ENCODE data around the gene GDF15. TPM values are rescaled to one million over a fixed set of nuclear protein-coding genes. Genes with fewer than 3 reads are reported as not detected.

The GDF15 gene
- total RNA-seq, 1 donor from 2014 or later = 95.0 TPM

GRCh38 chr19:18418483-18419194, 32.7 kb downstream of the GDF15 start:
- DNase-seq (ENCODE audit: low read depth, low spot score) = no peak

DNA sequence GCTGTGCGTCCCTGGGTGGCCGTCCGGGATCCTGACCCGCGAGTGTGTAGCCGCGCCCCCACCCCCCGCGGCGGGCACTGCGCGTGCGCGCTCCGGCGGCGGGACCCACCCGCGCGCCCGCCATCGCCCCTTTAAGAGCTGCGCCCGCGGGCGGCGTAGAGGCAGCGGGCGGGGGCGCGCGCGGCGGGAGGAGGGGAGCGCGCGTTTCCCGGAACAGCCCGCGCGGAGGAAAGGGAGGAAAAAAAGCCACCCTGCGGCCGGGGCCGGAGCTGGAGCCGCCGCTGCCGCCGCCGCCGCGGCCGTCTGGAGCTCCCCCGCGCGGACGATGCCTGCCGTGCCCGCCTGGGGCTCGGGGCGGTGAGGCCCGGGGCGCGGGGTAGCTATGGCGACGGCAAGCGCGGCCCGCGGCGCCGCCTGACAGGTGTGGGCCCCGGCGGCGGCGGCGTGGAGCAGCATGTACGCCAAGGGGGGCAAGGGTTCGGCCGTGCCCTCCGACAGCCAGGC, 33.3 kb downstream of the GDF15 start, which contains the start of gene SSBP4:
Gene SSBP4, plus strand, starts transcription at position 204 of the 504 bp plus-strand sequence. Its CDS starts 251 bp downstream, at position 455.
- DNase-seq (ENCODE audit: low read depth, low spot score) = no peak

- no peak for DNase-seq (ENCODE audit: low read depth, low spot score)
These were observed 33.9 kb downstream of the GDF15 start for GRCh38 chr19:18419699-18420460.

DNA sequence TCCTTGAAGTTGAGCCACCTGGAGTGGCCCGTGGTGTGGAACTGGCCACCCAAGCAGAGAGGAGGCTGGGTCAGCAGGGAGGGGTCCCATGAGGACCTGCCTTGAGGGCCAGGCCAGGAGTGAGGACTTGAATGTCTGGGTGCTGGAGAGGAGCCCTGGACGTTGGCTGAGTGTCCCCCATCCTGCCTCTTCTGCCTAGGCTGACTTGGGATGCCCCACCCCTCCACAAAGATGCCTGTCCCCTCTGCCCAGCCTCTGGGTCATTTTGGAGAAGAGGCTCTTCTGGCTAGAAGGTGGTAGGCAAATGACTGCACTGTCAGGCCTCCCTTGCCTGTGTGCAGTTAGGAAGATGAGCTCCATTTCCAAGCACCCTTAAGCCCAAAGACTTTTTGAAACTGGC, 35.0 kb downstream of the GDF15 start:
- DNase-seq (ENCODE audit: low read depth, low spot score) = no peak

DNA sequence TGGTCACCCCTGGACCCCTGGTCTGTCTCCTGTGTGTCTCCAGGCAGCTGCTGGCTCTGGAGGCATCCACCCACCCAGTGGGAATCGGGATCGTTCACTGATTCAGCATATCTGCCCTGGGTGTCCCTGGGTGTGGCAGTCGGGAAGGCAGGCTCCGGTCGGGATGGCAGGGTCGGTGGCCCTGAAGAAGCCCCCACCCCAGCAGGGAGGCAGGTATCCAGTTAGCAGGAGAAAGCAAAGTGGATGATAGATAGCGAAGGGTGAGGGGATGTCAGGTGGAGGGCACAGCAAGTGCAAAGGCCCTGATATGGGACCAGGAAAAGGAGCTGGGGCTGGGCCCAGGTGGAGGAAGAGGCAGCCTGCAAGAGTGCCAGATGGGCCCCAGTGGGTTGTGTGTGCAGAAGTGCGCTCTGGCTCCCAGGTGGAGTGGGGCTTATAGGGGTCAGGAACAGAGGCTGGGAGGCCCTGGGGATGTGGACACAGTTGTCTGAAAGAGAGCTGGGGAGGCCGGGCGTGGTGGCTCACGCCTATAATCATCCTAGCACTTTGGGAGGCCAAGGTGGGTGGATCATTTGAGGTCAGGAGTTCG, 35.5 kb downstream of the GDF15 start:
- DNase-seq (ENCODE audit: low read depth, low spot score) = no peak

- DNase-seq (ENCODE audit: low read depth, low spot score) = no peak
These were observed 36.7 kb downstream of the GDF15 start for GRCh38 chr19:18422530-18423191.

DNA sequence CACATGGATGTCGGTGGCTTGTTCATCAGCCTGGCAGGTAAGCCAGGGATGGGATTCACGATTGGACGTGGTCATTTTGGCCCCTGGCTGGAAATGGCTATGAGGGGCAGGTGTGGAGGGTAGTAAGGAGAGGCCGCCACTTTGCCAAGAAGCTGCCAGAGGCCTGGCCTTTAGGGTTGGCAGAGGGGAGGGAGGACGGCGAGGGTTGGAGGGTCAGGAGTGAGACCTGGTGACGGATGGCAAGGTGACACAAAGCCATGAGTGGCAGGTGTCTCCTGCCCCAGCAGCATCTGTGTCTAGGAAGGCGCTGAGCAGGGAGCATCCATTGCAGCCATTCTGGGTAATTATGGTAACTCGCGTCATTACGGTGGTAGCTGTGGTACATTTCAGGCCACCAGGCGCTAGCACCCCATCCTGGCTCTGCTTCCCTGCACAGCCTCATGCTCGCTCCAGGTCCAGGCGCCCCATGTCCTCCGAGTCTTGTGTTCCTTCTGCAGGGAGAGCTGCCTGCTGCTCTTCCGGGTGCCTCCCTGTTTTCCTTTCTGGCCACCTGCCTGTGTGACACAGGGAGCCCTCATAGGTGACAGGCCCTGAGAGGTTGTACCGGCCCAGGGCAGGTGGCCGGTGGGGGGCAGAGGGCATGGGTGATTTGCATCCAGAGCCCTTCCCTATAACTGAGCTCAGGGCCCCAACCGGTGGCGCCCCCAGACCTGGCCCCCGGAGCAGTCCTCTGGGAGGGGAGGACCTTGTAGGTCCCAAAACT, 37.5 kb downstream of the GDF15 start:
- no peak for DNase-seq (ENCODE audit: low read depth, low spot score)

- DNase-seq (ENCODE audit: low read depth, low spot score) = no peak
These were observed 38.3 kb downstream of the GDF15 start for GRCh38 chr19:18424122-18424889.

DNA sequence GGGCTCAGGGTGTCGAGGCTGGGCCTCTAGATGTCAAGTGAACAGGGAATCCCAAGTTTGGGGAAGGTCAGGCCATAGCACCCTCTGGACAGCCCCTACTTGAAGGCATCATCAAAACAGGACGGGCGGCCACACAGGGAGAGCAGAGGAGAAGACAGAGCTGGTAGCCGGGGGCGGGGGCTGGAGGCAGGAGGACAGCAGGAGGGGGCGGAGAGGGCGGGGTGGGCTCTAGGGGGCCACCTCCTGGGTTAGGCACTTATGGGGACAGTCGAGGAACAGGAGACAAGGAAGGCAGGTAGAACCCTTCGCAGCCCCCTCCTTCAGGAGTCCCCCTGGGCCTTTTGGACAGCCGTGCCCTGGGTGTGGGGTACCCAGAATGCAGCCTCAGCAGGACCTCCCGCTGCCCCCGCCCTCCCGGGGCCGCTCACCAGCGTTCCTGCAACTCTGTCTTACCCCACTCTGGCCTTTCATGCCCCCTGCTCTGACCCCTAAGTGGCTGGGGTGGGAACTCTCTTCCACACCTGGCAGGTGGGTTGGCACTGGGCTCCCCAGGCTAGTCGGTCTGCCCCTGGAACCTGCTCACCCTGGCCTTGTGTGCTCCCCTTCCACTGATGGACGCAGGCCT, 39.0 kb downstream of the GDF15 start:
- no peak for DNase-seq (ENCODE audit: low read depth, low spot score)

- DNase-seq (ENCODE audit: low read depth, low spot score) = no peak
These were observed 39.8 kb downstream of the GDF15 start for GRCh38 chr19:18425515-18426415.

DNA sequence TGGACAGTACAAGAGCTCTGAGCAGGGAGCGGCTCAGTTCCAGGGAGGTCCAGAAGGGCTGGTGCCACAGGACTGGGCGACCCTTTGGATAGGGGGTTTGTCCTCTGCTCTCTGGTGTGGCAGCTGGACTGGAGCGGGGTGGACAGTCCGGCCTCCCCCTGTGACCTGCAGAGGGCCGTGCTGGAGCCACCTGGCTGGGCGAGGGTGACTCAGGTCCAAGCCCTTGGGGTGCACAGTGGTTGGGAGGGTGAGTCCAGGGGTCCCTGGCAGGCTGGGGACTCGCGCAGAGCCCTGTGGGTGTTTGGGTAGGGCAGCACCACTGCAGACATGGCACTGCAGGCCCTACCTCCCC, 40.4 kb downstream of the GDF15 start:
- no peak for DNase-seq (ENCODE audit: low read depth, low spot score)

- no peak for DNase-seq (ENCODE audit: low read depth, low spot score)
These were observed 41.3 kb downstream of the GDF15 start for GRCh38 chr19:18427080-18427742.

GRCh38 chr19:18427743-18428113, 41.8 kb downstream of the GDF15 start:
- DNase-seq (ENCODE audit: low read depth, low spot score) = no peak

- no peak for DNase-seq (ENCODE audit: low read depth, low spot score)
These were observed 42.3 kb downstream of the GDF15 start for GRCh38 chr19:18428173-18428786.

- DNase-seq (ENCODE audit: low read depth, low spot score) = no peak
These were observed 43.1 kb downstream of the GDF15 start for GRCh38 chr19:18428787-18429674.

- no peak for DNase-seq (ENCODE audit: low read depth, low spot score)
These were observed 43.9 kb downstream of the GDF15 start for GRCh38 chr19:18429717-18430416.

Measured in pulmonary artery endothelial cell (primary cell).